H4 (cell line): ENCODE measurements around the gene TSHZ1. TPM values are rescaled to one million over a fixed set of nuclear protein-coding genes. Genes with fewer than 3 reads are reported as not detected.

Experiments
- DNase-seq: peaks from one replicate; pipeline ENCODE4 v3.0.0-alpha.2; 2015; ENCODE audit warnings: low spot score
- total RNA-seq: library from RNA; depleted of rRNA; stranded (reverse); fragments of >200 nt; shearing (Covaris generic); gene quantifications from 2 replicates; pipeline ENCODE4 v1.2.3, GENCODE V29; 2014

TSHZ1 gene
- total RNA-seq, 1 experiment from 2014 or later = 8.9 TPM

DNA sequence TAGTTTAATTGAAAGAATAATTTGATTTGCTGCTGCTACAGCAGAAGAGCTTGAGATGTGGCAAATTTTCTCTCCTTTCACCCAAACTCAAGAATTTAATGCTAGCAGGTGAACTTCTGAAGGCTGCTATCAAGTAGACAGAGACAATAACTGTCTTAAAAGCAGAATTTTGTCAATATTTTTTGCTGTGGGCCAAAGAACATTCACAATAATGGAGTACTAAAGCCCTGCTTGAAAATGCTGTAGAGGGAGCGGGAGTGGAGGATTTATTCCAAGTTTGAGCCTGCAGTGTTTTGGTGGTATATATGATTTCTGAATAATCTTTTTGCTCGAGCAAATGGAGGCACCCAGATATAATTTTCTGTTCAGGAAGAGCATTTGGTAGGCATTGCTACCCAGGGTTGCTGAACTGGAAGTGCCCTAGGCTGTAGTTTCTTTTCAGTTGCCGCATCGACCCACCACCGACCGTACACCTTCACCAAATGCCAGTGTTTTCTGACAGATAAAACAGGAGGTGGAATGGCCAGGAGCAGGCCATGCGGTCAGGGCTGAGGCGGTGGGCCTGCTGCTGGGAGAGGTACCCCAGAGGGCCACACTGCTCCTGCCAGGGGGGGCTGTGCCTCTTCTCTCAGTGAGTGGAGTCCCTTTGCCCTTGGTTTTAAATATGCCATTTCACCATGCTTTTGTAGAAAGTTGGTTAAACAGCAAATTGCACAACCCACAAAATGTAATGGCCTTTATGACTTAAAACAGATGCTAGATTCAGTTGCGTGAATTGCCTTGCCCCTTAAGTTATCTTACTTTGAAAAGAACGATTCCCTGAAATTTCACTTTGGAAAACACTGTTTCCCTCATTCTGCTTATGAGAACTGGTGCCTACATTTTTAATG is 36.4 kb downstream of the TSHZ1 start:
- DNase-seq = no peak

- peak; percentile 61 for DNase-seq
These were observed 37.2 kb downstream of the TSHZ1 start for GRCh38 chr18:75247611-75248421.

- no peak for DNase-seq
These were observed 38.0 kb downstream of the TSHZ1 start for GRCh38 chr18:75248426-75249174.

DNA sequence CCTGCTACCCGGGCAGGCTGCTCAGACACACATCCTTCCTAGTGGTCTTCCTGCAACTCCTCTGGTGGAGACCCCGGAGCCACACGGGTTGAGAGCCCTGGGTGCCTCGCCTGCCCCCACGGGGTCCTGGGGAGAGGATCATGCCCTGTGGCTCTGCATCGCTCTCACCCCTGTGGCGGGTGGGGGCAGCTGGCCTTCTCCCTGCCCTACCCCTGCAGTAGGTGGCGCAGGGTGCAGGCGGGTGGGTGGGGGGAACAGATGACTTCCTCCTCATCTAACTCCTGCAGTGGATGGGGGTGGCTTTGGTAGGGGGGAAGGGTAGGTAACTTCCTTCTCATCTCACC is 38.5 kb downstream of the TSHZ1 start:
- no peak for DNase-seq

- no peak for DNase-seq
These were observed 39.3 kb downstream of the TSHZ1 start for GRCh38 chr18:75249672-75250470.

DNA sequence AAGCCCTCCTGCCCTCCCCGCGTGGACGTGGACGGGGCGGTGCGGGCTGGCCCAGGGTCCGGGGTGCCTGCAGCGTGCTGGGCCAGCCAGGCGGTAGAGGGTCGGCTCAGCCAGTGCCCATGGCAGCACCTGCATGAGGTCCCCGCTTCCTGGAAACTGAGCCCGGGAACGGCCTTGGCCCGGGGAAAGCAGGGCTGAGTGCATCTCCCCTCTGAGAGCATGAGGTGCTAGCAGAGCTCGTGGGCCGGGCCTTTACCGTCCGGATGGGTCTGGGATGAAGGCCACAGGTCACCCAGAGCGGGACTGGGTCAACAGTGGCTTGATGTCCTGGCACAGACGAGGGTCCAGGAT is 39.8 kb downstream of the TSHZ1 start:
- no peak for DNase-seq

GRCh38 chr18:75251466-75251865 is 40.9 kb downstream of the TSHZ1 start:
- no peak for DNase-seq

- DNase-seq = no peak
These were observed 41.5 kb downstream of the TSHZ1 start for GRCh38 chr18:75252136-75252535.

- no peak for DNase-seq
These were observed 42.4 kb downstream of the TSHZ1 start for GRCh38 chr18:75253043-75253442.

DNA sequence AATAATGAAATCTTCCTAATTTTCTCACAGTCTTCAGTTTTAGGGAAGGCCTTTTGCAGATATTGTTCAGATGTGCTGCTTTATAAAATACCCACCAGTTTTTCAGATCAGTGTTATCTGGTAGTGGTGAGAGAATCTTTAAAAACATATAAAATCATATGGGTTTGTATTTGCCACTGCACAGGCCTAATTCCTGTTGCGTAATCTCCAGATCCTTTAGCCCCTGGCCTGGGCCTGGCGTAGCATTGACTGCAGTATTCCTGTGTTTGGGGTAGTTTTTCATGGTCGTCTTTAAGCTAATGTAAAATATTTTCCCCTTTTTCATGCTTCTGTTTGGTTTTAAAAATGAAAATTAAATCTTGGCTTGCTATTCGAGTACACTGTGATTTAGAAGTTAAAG is 43.2 kb downstream of the TSHZ1 start:
- DNase-seq = no peak

DNA sequence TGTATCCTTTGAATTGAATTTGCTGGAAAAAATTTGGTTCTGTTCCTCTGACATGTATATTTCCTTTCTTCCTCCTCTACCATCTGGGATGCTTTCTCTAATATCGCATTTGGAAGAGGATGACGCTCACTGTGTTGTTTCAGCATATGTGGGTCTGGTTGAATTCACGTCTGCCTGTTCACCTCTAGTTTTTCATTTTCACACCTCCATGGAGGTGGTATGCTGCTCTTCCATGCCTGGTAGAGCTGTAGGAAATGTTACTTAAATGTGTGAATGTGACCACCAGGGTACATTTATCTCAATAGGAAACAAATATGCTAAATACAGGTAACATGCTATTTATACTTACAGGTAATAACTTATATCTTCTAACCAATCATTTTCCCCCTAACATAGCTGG is 44.5 kb downstream of the TSHZ1 start:
- no peak for DNase-seq

GRCh38 chr18:75256376-75256775 is 45.8 kb downstream of the TSHZ1 start:
- no peak for DNase-seq

DNA sequence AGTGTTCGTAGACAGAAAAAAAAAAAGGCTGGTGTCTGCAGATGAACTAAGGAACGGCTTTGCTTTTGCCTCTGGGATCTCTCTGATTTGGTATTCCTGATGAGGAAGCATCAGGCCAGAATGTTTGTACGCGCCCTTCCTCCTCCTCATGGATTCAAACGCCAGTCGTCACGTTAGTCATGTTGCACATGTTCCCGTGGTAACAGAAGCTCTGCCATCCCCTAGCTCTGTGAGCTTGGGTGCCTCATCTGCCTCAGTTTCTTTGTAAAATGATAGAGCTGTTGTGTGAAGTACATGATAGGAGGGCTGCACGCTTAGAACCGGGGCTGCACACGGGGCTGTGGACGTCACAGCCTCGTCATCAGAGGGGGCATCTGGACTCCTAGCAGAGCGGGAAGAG is 47.0 kb downstream of the TSHZ1 start:
- no peak for DNase-seq

GRCh38 chr18:75261430-75262223 is 51.0 kb downstream of the TSHZ1 start:
- no peak for DNase-seq

DNA sequence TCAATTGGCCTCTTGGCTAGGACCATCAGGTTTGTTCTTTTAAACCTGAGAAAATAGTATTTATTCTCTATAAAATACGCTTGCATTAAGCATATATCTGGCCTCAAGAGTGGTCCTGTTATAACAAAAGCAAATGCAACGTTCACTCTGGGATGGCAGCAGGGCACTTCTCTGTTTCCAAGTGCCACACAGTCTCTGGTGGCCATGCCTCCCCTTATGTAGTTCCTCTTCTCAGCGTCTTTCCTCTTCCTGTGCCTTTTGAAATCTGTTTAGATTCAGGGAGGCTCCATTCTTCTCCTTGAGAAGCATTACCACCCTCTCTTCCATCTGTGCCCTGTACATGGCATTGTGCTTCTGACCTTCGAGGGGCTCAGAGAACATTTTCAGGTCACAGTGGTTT is 51.9 kb downstream of the TSHZ1 start:
- no peak for DNase-seq

DNA sequence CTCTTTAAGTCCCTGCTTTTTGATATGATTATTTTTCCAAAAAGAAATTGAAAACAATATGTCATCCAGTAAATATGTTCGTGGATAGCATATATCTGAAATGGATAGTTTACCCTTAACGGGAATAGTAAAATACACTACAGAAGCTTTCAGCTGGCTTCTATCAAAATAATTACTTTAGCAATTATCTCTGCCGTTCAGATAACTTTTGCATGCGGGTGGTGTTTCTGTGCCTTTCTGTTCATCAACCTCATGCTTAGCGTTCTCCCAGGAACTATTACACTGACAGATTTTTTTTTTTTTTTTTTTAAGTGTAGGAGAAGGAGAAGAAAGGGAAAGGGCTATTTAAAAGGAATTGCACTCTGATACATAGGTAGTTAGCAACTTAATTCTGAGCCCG is 53.6 kb downstream of the TSHZ1 start:
- no peak for DNase-seq

- DNase-seq = no peak
These were observed 54.5 kb downstream of the TSHZ1 start for GRCh38 chr18:75264926-75265597.

DNA sequence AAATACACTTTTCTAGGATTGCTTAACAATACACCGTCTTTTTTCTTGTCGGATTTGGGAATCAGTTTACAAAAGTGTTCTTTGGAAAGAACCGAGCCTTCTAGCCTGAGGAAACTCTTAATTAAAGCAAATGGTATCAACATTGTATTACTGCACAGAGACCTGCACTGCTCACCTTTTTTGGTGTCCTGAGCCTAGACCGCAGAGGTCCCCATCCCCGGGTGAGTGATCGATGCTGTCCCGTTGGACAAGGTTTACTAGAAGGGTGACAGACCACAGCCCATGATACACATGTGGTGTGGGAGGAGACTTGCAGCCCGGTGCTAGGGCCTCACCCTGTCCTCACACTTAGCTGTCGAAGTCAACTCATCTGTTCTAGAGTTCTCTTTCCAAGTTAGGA is 55.3 kb downstream of the TSHZ1 start:
- DNase-seq = no peak

- no peak for DNase-seq
These were observed 57.2 kb downstream of the TSHZ1 start for GRCh38 chr18:75267643-75268363.

- DNase-seq = no peak
These were observed 57.7 kb downstream of the TSHZ1 start for GRCh38 chr18:75268364-75268646.
